ENCODE data around the gene PDSS2.
A peak's percentile ranks its signal among the peaks of the same experiment; 100 is the strongest.

Gene PDSS2

DNA sequence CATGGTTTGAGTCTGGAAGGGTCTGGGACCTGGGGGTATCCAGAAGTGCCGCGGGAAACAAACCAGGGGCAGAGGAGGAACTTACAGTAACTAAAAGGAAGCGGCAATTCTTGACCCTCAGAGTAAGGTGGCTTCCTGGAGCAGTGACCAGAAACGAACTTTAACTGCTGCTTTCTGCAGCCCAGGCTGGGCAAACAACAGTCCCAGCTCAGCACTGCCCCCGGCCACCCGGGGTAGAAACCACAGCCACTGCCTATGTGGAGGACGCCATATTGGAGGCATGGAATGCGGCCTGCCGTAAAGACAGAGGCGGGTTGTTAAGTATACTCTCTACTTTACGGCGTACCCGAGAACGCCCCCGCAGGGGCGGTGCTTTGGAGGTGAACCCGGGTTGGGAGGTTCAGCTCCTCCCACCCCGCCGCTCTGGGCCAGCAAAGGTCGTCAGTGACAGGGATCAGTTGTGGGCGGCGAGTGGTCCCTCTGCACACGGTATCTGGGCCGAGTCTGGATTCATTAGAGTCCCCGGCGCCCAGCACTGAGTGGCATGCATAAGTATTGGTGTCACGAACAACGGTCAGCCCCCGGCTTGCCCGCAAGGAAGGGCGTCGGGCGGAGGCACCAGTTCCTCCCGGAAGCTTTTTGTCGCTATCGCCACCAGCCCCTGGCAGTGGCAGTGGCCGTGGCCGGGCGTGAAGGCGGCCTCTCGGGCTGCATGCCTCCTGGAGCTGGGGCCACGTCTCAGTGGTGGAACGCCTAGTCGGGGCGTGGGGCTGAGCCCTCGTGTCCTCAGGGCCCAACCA, at the start of gene PDSS2:
Gene PDSS2, minus strand, starts transcription at position 282 of the 800 bp plus-strand sequence. Its CDS starts 279 bp downstream, at position 3.
- DNase-seq (ENCODE audit: low read depth, low spot score), result peak; percentile 91
- H3K4me3 ChIP-seq (ENCODE audit: low read length), result peak within 1 kb of the TSS; percentile 88
- WGBS (ENCODE audit: insufficient coverage, insufficient read length), result no CpG with 5 or more reads among the region's 46 CpGs
- H3K27me3 ChIP-seq (ENCODE audit: control insufficient read depth, insufficient read depth, low read length), result no peaks in the 10 kb centered on the region
- H3K36me3 ChIP-seq (ENCODE audit: control insufficient read depth, insufficient read depth, low read length), result no peaks in the 10 kb centered on the region
- H3K4me1 ChIP-seq (ENCODE audit: control insufficient read depth, insufficient read depth, low read length), result no peaks in the 10 kb centered on the region
- H3K9me3 ChIP-seq (ENCODE audit: control insufficient read depth, insufficient read depth, low read length), result no peaks in the 10 kb centered on the region
- H3K27ac ChIP-seq (ENCODE audit: low read length), result no peak within 1 kb of the TSS

DNA sequence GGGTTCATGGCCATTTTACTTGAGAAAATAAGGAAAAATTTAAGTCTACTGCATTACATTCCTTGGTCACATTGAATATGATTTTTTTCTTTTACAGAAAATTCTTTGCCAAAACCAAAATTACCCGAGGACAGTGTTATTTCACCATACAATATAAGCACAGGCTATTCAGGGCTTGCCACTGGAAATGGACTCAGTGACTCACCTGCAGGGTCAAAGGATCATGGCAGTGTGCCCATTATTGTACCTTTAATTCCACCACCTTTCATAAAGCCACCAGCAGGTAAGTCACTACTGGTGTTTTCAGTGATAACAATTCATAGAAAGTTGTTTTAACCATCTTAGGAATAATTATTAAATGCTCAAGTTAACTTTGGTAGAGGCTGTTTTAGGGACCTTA, 46.8 kb upstream of the PDSS2 start:
- Histone ChIP-seq H3K27ac (ENCODE audit: low read length) (no peak overlapping the region), H3K4me1 (ENCODE audit: control insufficient read depth, insufficient read depth, low read length) (peaks cover 2% of the 10 kb centered on the region; the same call in 1 of the 2 replicates), H3K4me3 (ENCODE audit: low read length) (no peak overlapping the region), H3K36me3 (ENCODE audit: control insufficient read depth, insufficient read depth, low read length) (no peaks in the 10 kb centered on the region), H3K27me3 (ENCODE audit: control insufficient read depth, insufficient read depth, low read length) (no peaks in the 10 kb centered on the region), H3K9me3 (ENCODE audit: control insufficient read depth, insufficient read depth, low read length) (no peaks in the 10 kb centered on the region)
- DNase-seq (ENCODE audit: low read depth, low spot score), result no peak
- no CpG with 5 or more reads among the region's 1 CpG for WGBS (ENCODE audit: insufficient coverage, insufficient read length)

DNA sequence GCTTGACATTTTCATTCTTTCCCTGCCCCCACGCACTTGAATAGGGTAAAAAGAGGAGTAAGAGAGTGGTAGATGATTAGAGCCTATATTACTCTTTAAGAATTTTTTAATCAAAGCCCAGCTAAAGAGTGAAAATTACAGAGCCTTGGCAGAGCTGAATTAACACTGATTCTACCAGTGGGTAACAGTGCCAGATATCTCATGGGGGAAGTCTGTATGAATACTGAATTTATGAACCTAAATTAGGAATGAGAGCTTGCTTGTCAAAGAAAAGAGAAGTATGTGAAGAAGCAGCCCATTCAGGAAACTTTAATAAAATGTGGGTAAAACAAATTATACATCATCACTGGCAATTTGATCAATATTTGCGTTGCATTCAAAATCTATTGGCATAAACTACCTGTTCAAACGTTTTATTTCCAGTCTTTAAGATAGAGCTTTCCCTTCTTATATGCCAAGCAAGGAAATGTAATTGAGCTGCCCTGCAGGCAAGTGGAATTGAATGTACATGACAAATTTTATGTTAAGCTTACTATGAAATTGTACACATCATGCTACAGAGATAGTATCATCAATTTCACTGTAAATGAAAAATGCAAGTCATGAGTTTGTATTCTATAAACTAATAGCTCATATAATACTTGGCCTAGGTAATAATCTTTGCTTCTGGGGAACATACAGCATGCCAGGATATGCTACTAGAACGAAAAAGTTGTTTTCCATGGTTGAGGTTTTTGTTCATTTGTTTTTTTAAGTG, 45.1 kb upstream of the PDSS2 start:
- no CpG with 5 or more reads among the region's 4 CpGs for WGBS (ENCODE audit: insufficient coverage, insufficient read length)
- no peaks in the 10 kb centered on the region for H3K4me1 ChIP-seq (ENCODE audit: control insufficient read depth, insufficient read depth, low read length)
- H3K4me3 ChIP-seq (ENCODE audit: low read length), result no peak overlapping the region
- no peak for DNase-seq (ENCODE audit: low read depth, low spot score)
- no peaks in the 10 kb centered on the region for H3K36me3 ChIP-seq (ENCODE audit: control insufficient read depth, insufficient read depth, low read length)
- H3K27ac ChIP-seq (ENCODE audit: low read length), result no peak overlapping the region
- H3K9me3 ChIP-seq (ENCODE audit: control insufficient read depth, insufficient read depth, low read length), result no peaks in the 10 kb centered on the region
- H3K27me3 ChIP-seq (ENCODE audit: control insufficient read depth, insufficient read depth, low read length), result no peaks in the 10 kb centered on the region

GRCh38 chr6:107496892-107497684, 37.7 kb upstream of the PDSS2 start:
- Histone ChIP-seq H3K36me3 (ENCODE audit: control insufficient read depth, insufficient read depth, low read length) (no peaks in the 10 kb centered on the region), H3K27me3 (ENCODE audit: control insufficient read depth, insufficient read depth, low read length) (peaks cover 1% of the 10 kb centered on the region; the same call in 1 of the 2 replicates), H3K9me3 (ENCODE audit: control insufficient read depth, insufficient read depth, low read length) (no peaks in the 10 kb centered on the region), H3K4me1 (ENCODE audit: control insufficient read depth, insufficient read depth, low read length) (peaks cover 2% of the 10 kb centered on the region; the same call in 1 of the 2 replicates), H3K4me3 (ENCODE audit: low read length) (no peak overlapping the region), H3K27ac (ENCODE audit: low read length) (no peak overlapping the region)
- DNase-seq (ENCODE audit: low read depth, low spot score), result no peak
- no CpG with 5 or more reads among the region's 1 CpG for WGBS (ENCODE audit: insufficient coverage, insufficient read length)

DNA sequence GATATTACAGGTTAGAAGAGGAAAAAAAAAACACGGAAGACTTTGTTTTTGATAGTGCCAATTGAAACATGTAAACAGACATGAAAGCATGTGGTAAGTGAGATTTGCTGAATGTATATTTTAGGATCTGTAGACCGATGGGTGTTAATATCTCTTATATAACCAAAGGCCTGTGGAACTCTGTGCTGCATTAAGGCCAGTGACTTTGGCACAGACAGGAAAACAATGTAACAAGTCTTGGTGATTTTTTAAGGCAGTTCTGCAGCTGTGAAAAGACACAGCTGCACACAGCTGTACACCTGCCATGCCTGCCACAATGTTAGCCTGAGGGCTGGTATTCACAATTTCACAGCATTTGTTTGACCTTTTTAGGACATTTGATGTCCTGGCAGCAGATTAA, 36.6 kb upstream of the PDSS2 start:
- Histone ChIP-seq H3K36me3 (ENCODE audit: control insufficient read depth, insufficient read depth, low read length) (no peaks in the 10 kb centered on the region), H3K27ac (ENCODE audit: low read length) (no peak overlapping the region), H3K27me3 (ENCODE audit: control insufficient read depth, insufficient read depth, low read length) (peaks cover 5% of the 10 kb centered on the region; the same call in 1 of the 2 replicates), H3K9me3 (ENCODE audit: control insufficient read depth, insufficient read depth, low read length) (no peaks in the 10 kb centered on the region), H3K4me1 (ENCODE audit: control insufficient read depth, insufficient read depth, low read length) (peaks cover 2% of the 10 kb centered on the region; the same call in 1 of the 2 replicates), H3K4me3 (ENCODE audit: low read length) (no peak overlapping the region)
- no CpG with 5 or more reads among the region's 2 CpGs for WGBS (ENCODE audit: insufficient coverage, insufficient read length)
- no peak for DNase-seq (ENCODE audit: low read depth, low spot score)

GRCh38 chr6:107495196-107495643, 35.9 kb upstream of the PDSS2 start:
- Histone ChIP-seq H3K4me3 (ENCODE audit: low read length) (no peak overlapping the region), H3K4me1 (ENCODE audit: control insufficient read depth, insufficient read depth, low read length) (peaks cover 2% of the 10 kb centered on the region; the same call in 1 of the 2 replicates)

GRCh38 chr6:107493158-107494057, 34.0 kb upstream of the PDSS2 start:
- no peaks in the 10 kb centered on the region for H3K9me3 ChIP-seq (ENCODE audit: control insufficient read depth, insufficient read depth, low read length)
- no CpG with 5 or more reads among the region's 12 CpGs for WGBS (ENCODE audit: insufficient coverage, insufficient read length)
- H3K4me3 ChIP-seq (ENCODE audit: low read length), result no peak overlapping the region
- peaks cover 2% of the 10 kb centered on the region; the same call in 1 of the 2 replicates for H3K4me1 ChIP-seq (ENCODE audit: control insufficient read depth, insufficient read depth, low read length)
- DNase-seq (ENCODE audit: low read depth, low spot score), result no peak
- peaks cover 9% of the 10 kb centered on the region; the same call in 1 of the 2 replicates for H3K27me3 ChIP-seq (ENCODE audit: control insufficient read depth, insufficient read depth, low read length)
- no peak overlapping the region for H3K27ac ChIP-seq (ENCODE audit: low read length)
- H3K36me3 ChIP-seq (ENCODE audit: control insufficient read depth, insufficient read depth, low read length), result no peaks in the 10 kb centered on the region

More at GRCh38 chr6:107495196-107495643, 35.9 kb upstream of the PDSS2 start:
- Histone ChIP-seq H3K27ac (ENCODE audit: low read length) (no peak overlapping the region), H3K27me3 (ENCODE audit: control insufficient read depth, insufficient read depth, low read length) (peaks cover 8% of the 10 kb centered on the region; the same call in 1 of the 2 replicates), H3K36me3 (ENCODE audit: control insufficient read depth, insufficient read depth, low read length) (no peaks in the 10 kb centered on the region), H3K9me3 (ENCODE audit: control insufficient read depth, insufficient read depth, low read length) (no peaks in the 10 kb centered on the region)
- DNase-seq (ENCODE audit: low read depth, low spot score), result no peak
- no CpG with 5 or more reads among the region's 7 CpGs for WGBS (ENCODE audit: insufficient coverage, insufficient read length)

DNA sequence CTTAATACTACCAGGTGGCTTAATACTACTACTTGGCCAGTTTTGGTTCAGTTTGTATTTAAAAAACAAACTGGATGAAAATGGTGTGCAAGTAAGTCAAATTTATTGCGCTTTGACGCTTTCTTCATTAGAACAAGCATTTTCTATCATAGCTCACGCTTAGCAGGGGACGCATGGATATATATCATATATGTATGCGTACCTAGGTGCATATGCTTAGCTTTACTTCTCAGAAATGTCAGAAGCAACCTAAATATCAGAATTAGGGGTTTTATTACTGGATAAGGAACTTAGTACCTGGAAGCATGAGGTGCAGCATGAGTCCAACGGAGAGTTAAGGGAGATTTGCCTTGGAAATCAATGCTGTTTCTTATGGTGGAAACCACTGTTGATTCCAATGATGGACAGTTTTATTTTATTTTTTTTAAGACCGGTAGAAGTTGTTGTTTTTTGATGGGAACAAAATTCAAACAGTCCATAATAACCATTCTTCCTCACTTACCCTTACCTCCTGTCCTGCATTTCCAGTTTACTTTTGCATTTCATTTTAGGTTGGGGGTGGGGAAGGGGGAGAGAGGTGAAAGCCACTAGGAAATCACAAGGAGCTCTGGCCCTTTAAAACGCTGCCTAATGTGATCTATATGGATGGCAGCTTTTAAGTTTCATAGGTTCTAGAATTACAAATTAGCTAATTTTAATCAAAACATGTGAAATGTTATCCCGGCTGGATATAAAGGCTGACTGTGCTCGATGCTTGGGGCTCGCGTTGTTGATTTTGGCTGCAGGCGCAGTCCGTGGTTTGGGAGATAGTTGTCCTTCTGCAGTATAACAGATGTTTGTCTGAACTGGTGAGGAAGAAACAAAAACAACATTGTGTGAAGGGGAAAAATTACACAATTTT, 32.6 kb upstream of the PDSS2 start:
- H3K27ac ChIP-seq (ENCODE audit: low read length), result no peak overlapping the region
- peaks cover 15% of the 10 kb centered on the region; the same call in 1 of the 2 replicates for H3K27me3 ChIP-seq (ENCODE audit: control insufficient read depth, insufficient read depth, low read length)
- WGBS (ENCODE audit: insufficient coverage, insufficient read length), result no CpG with 5 or more reads among the region's 14 CpGs
- no peak for DNase-seq (ENCODE audit: low read depth, low spot score)
- H3K4me1 ChIP-seq (ENCODE audit: control insufficient read depth, insufficient read depth, low read length), result peaks cover 2% of the 10 kb centered on the region; the same call in 1 of the 2 replicates
- H3K36me3 ChIP-seq (ENCODE audit: control insufficient read depth, insufficient read depth, low read length), result no peaks in the 10 kb centered on the region
- no peaks in the 10 kb centered on the region for H3K9me3 ChIP-seq (ENCODE audit: control insufficient read depth, insufficient read depth, low read length)
- no peak overlapping the region; the same call in 1 of the 2 replicates for H3K4me3 ChIP-seq (ENCODE audit: low read length)

Data from iPS DF 6.9 (cell line).